Natural killer cell treated with Interleukin-12 subunit alpha and Interleukin-12 subunit beta and Interleukin-15 and Interleukin-18, amount 100 ng/mL, for 72 hours (primary cell): ENCODE results near the gene SNX22. TPM values are rescaled to one million over a fixed set of nuclear protein-coding genes. Genes with fewer than 3 reads are reported as not detected.
"Not testable (repeated sequence)": the region's sequence is repeated elsewhere in the genome, so short reads cannot be mapped to it uniquely, and the experiment has no call there.

Source experiments
- ATAC-seq, 2 donors: fragments of 150-1000 bp; cut with Tn5 transposase in 1 of 2; sonication (Bioruptor Pico), chemical (Tn5 transposase) in 1 of 2; 2 replicates each; pipeline ENCODE4 v1.10.0; 2021
- DNase-seq: peaks from one replicate; pipeline ENCODE4 v3.0.0; 2022; ENCODE audit warnings: low spot score
- H3K27ac Mint-ChIP-seq, 2 donors: 1 replicate in 1 of 2; 2 replicates in 1 of 2; pipeline ENCODE4 v1.8.0; 2022; ENCODE audit warnings: mixed read lengths in 2 of 2, mild to moderate bottlenecking in 1 of 2, moderate library complexity in 1 of 2
- H3K27me3 Mint-ChIP-seq, 2 donors: 1 replicate in 1 of 2; 2 replicates in 1 of 2; pipeline ENCODE4 v1.8.0; 2022; ENCODE audit warnings: mixed read lengths in 2 of 2
- H3K36me3 Mint-ChIP-seq: one replicate; pipeline ENCODE4 v1.8.0; 2022; ENCODE audit warnings: mixed read lengths
- H3K4me1 Mint-ChIP-seq, 2 donors: 1 replicate in 1 of 2; 2 replicates in 1 of 2; pipeline ENCODE4 v1.8.0; 2022; ENCODE audit warnings: low read depth in 2 of 2, mixed read lengths in 2 of 2, mild to moderate bottlenecking in 1 of 2
- H3K4me3 Mint-ChIP-seq: one replicate; pipeline ENCODE4 v1.8.0; 2022; ENCODE audit warnings: mixed read lengths
- H3K9me3 Mint-ChIP-seq: 2 replicates; pipeline ENCODE4 v1.8.0; 2022; ENCODE audit warnings: mixed read lengths
- total RNA-seq, 2 donors: library from RNA; stranded (reverse); gene quantifications; one replicate each; pipeline ENCODE4 v1.2.3, GENCODE V29; 2022

SNX22 gene
- under 1 TPM in 1 of 2 donors, not detected in 1; 0.07 TPM for total RNA-seq

- H3K36me3 Mint-ChIP-seq = peaks cover 5% of the 10 kb centered on the region
- H3K4me1 Mint-ChIP-seq = peaks cover 10 to 18% of the 10 kb centered on the region in 2 donors
- DNase-seq = no peak
- peak within 1 kb of the TSS in 1 of 2 donors; percentile 60 for H3K27ac Mint-ChIP-seq
- H3K9me3 Mint-ChIP-seq = no peaks in the 10 kb centered on the region
- peak within 1 kb of the TSS; percentile 74 for H3K4me3 Mint-ChIP-seq
- ATAC-seq = peak; percentile 3 to 22
- peaks cover 0 to 9% of the 10 kb centered on the region in 2 donors for H3K27me3 Mint-ChIP-seq
Measured at GRCh38 chr15:64151727-64152506, at the start of gene SNX22. SNX22 (plus strand) TSS chr15:64151731; CDS start chr15:64151776, 45 bp downstream.

DNA sequence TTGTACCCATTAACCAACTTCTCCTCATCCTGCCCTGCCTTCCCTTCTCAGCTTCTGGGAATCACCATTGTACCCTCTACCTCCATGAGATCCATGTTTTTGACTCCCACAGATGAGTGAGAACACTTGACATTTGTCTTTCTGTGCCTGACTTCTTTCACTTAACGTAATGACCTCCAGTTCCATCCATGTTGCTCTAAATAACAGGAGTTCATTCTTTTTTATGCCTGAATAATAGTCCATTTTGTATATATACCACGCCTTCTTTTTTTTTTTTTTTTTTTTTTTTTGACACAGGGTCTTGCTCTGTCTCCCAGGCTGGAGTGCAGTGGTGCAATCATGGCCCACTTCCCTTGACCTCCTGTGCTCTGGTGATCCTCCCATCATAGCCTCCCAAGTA is 49.0 kb upstream of the SNX22 start:
- ATAC-seq (no peak), DNase-seq (no peak)
- Mint-ChIP-seq H3K27me3 (no peaks in the 10 kb centered on the region), H3K9me3 (no peaks in the 10 kb centered on the region), H3K4me1 (peaks cover 23 to 25% of the 10 kb centered on the region in 2 donors), H3K4me3 (no peak overlapping the region), H3K27ac (no peak overlapping the region), H3K36me3 (no peaks in the 10 kb centered on the region)

DNA sequence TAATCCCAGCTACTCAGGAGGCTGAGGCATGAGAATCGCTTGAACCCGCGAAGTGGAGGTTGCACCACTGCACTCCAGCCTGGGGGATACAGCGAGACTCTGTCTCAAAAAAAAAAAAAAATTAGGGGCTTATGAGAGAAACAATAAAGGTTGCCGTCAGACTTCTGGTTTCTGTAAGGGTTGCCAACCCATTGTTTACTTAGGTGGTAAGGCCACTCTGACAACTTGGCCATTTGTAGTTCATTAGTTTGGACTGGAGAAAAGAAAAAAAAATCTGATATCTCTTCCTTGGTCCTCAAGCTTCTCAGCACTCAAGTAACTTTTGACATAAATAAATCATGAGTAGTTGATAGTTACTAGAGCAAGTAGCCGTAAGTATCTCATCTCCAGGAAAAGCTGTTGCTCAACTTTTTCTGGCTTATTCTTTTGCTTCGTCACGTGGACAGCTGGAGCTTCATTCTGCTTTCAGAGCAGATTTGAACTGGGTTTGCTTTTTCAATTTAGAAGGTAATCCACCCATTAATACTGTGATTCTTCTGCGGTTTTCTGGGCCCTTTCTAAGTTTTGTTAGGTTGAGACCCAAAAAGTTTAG is 46.3 kb upstream of the SNX22 start:
- H3K36me3 Mint-ChIP-seq = no peaks in the 10 kb centered on the region

DNA sequence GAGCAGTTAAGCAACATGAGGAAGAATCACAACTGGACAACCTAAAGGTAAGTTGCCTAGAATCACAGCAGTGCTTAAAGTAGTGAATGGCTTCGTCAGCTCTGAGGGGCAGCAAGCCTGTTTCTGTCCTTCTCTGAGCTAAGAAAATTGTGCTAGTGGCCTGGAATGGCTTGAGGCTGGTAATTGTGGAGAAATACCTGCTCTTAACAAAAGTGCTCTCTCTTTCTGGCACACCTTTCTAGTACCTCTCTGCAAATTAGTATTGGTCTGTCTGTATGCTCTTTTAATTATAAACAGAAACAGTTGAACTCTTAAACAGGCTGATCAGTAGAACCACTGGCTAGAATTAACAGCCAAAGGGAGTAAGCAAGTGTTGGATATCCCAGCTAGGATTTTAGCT is 44.2 kb upstream of the SNX22 start:
- ATAC-seq (no peak), DNase-seq (no peak)
- no peaks in the 10 kb centered on the region for H3K9me3 Mint-ChIP-seq
- H3K4me3 Mint-ChIP-seq = no peak overlapping the region
- H3K27ac Mint-ChIP-seq = no peak overlapping the region
- no peaks in the 10 kb centered on the region for H3K27me3 Mint-ChIP-seq
- no peaks in the 10 kb centered on the region for H3K36me3 Mint-ChIP-seq
- peaks cover 38 to 41% of the 10 kb centered on the region in 2 donors for H3K4me1 Mint-ChIP-seq

More for the DNA sequence above, 46.3 kb upstream of the SNX22 start:
- Mint-ChIP-seq H3K4me3 (no peak overlapping the region), H3K27ac (no peak overlapping the region), H3K27me3 (no peaks in the 10 kb centered on the region), H3K4me1 (peaks cover 24 to 28% of the 10 kb centered on the region in 2 donors), H3K9me3 (no peaks in the 10 kb centered on the region)
- ATAC-seq (no peak), DNase-seq (no peak)

DNA sequence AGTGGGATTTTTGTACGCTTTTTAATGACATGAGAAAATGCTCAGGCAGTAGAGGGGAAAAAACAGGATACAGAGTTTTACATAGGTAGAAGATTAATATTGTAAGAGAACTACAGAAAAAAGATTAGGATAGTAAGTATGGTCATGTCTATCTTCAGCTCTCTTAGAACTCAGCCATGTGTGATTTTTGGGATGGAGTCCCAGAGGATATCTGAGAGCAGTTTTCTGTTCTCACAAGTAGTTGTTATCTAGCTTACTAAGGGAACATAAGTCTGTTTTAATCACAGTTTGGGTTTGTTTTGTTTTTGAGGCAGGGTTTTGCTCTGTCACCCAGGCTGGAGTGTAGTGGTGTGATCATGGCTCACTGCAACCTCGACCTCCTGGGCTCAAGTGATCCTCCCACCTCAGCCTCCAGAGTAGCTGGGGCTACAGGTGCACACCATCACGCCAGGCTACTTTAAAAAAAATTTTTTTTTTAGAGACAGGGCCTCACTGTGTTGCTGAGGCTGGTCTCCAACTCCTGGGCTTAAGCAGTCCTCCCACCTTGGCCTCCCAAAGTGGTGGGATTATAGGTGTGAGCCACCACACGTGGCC is 41.3 kb upstream of the SNX22 start:
- not testable (repeated sequence) for ATAC-seq, H3K9me3 Mint-ChIP-seq, H3K27me3 Mint-ChIP-seq, DNase-seq, H3K4me3 Mint-ChIP-seq
- Mint-ChIP-seq H3K4me1 (peaks cover 42 to 44% of the 10 kb centered on the region in 2 donors), H3K27ac (peak overlapping the region; percentile 63 to 64), H3K36me3 (peaks cover 21% of the 10 kb centered on the region)

DNA sequence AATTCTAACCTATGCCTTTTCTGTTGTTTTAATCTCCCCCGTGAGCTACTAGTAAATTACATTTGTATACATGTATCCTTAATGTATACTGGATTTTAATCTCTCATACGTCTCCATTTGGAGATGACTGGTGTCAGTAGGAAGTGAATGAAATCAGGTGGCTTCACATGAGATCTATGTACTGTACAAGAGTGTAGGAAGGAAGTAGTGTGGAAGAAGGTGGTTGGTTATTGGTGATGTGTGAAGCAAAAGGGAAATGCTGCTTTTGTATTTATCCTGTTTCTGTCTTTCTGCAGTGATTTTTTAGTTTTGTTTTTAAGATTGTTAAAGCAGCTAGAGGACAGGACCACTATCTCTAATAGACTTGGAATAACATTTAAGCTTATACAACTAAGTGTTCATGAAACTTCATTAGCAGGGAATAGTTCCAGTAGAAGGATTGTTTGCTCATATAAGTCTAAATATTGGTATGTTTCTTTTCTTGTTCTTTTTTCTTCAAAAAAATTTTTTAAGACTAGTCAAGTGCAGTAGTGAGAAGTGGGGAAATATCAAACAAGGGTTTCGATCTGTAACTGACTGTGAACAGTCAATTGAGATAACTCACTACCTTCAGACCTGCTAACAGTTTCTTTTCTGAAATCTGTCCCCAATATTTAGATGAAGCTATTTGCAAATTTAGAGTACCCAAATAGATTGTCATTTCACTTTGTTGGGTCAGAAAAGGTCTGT is 40.4 kb upstream of the SNX22 start:
- H3K27me3 Mint-ChIP-seq = no peaks in the 10 kb centered on the region
- no peak for DNase-seq
- peak overlapping the region; percentile 63 to 64 for H3K27ac Mint-ChIP-seq
- no peaks in the 10 kb centered on the region for H3K9me3 Mint-ChIP-seq
- peak overlapping the region; percentile 38 for H3K4me3 Mint-ChIP-seq
- peaks cover 21% of the 10 kb centered on the region for H3K36me3 Mint-ChIP-seq
- H3K4me1 Mint-ChIP-seq = peaks cover 41 to 42% of the 10 kb centered on the region in 2 donors
- peak in 1 of 2 donors; percentile 68 for ATAC-seq

- Mint-ChIP-seq H3K4me1 (peaks cover 36% of the 10 kb centered on the region in 2 donors), H3K27ac (peak overlapping the region; percentile 2 to 62), H3K4me3 (no peak overlapping the region), H3K27me3 (no peaks in the 10 kb centered on the region), H3K9me3 (no peaks in the 10 kb centered on the region), H3K36me3 (peaks cover 21% of the 10 kb centered on the region)
- DNase-seq (no peak), ATAC-seq (no peak)
Measured at GRCh38 chr15:64111679-64112050, 39.9 kb upstream of the SNX22 start.

DNA sequence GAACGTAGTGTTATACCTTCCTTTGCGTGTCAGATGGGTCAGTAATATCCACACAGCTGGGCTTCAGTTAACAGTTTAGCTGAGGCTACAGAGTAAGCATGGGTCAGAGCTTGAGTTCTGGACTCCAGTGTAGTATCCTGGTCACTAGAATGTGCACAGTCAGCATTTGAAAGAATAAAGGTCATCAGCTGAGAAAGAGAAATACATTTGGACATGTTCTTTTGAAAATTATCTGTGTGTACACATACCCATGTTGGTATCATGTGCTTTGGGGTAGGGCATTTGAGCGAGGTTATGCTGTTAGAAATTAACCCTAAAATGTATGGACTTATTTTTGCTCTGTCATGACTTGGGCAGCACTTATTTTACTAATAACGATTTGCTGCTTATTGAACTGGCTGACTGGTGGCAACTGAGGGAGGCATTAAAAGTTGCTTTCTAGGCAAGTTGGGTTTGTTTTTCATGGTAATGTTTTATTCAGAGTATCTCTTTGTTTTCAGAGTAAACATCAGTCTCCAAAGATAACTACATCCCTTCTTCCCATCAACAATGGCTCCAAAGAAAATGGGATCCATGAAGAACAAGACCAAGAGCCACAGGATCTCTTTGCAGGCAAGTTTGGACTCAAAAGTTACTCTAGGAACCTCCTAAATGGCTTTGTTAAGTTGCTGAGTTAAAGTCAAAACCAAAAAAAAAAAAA is 39.3 kb upstream of the SNX22 start:
- Mint-ChIP-seq H3K27me3 (no peaks in the 10 kb centered on the region), H3K36me3 (peaks cover 21% of the 10 kb centered on the region)

GRCh38 chr15:64112904-64113303 is 38.6 kb upstream of the SNX22 start:
- Mint-ChIP-seq H3K4me3 (no peak overlapping the region), H3K27me3 (no peaks in the 10 kb centered on the region), H3K9me3 (no peaks in the 10 kb centered on the region), H3K27ac (peak overlapping the region; percentile 2 to 62), H3K36me3 (peaks cover 23% of the 10 kb centered on the region), H3K4me1 (peaks cover 34 to 35% of the 10 kb centered on the region in 2 donors)
- ATAC-seq (peak; percentile 73 to 79), DNase-seq (no peak)

More for the DNA sequence above, 39.3 kb upstream of the SNX22 start:
- Mint-ChIP-seq H3K4me3 (no peak overlapping the region), H3K9me3 (no peaks in the 10 kb centered on the region), H3K4me1 (peaks cover 31% of the 10 kb centered on the region in 2 donors), H3K27ac (peak overlapping the region; percentile 2 to 62)
- DNase-seq (no peak), ATAC-seq (no peak)

- no peak overlapping the region for H3K27ac Mint-ChIP-seq
- ATAC-seq = peak in 1 of 2 donors; percentile 33
Measured at GRCh38 chr15:64117759-64118487, 33.6 kb upstream of the SNX22 start.

DNA sequence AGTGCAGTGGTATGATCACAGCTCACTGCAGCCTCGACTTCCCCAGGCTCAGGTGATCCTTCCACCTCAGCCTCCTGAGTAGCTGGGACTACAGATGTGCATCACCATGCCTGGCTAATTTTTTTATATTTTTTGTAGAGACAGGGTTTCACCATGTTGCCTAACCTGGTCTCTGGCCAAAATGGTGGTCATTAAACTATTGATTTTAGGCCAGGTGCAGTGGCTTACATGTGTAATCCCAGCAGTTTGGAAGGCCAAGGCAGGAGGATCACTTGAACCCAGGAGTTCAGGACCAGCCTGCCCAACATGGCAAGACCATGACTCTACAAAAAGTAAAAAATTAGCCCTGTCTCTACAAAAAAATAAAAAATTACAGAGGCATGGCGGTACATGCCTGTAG is 31.2 kb upstream of the SNX22 start:
- H3K4me3 Mint-ChIP-seq, H3K27ac Mint-ChIP-seq, DNase-seq, H3K27me3 Mint-ChIP-seq, ATAC-seq, H3K9me3 Mint-ChIP-seq, H3K4me1 Mint-ChIP-seq: not testable (repeated sequence)
- peaks cover 16% of the 10 kb centered on the region for H3K36me3 Mint-ChIP-seq

More at GRCh38 chr15:64117759-64118487, 33.6 kb upstream of the SNX22 start:
- Mint-ChIP-seq H3K27me3 (no peaks in the 10 kb centered on the region), H3K4me3 (no peak overlapping the region), H3K36me3 (peaks cover 31% of the 10 kb centered on the region), H3K4me1 (peaks cover 9% of the 10 kb centered on the region in 2 donors), H3K9me3 (no peaks in the 10 kb centered on the region)
- no peak for DNase-seq

DNA sequence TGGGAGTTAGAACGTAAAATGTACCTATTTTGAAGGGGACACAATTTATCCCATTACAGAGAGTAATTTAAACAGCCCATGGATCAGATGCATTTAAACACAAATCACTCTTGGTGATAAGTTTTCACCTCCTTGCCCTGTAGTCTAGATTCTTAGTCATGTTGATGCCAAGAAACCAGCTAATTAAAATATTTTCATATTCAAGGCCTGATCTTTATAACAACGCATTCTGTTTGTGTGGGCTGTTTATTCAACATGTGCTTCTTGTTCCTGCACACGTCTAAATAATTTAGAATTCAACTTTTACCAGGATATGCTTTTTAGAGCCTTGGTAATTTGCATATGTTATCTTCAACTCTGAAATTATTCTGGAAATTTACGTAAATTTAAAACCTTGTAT is 29.9 kb upstream of the SNX22 start:
- DNase-seq (no peak), ATAC-seq (no peak)
- Mint-ChIP-seq H3K27me3 (no peaks in the 10 kb centered on the region), H3K36me3 (peaks cover 16% of the 10 kb centered on the region), H3K4me1 (peaks cover 7 to 9% of the 10 kb centered on the region in 2 donors), H3K27ac (no peak overlapping the region), H3K4me3 (no peak overlapping the region), H3K9me3 (no peaks in the 10 kb centered on the region)
